Measurements from ENCODE around the gene KDM4B. TPM values are rescaled to one million over a fixed set of nuclear protein-coding genes. Genes with fewer than 3 reads are reported as not detected.

The KDM4B gene
- total RNA-seq, 1 experiment from 2014 or later: 43.7 TPM

GRCh38 chr19:5141129-5141849 is 172.4 kb downstream of the KDM4B start:
- DNase-seq: no peak
- H3K9me3 Mint-ChIP-seq: no peaks in the 10 kb centered on the region
- H2AFZ ChIP-seq (ENCODE audit: low read length): no peak overlapping the region
- H3K79me2 ChIP-seq (ENCODE audit: insufficient read depth, low read length): no peaks in the 10 kb centered on the region
- H3K14ac ChIP-seq (ENCODE audit: insufficient read depth, low read length): no peak overlapping the region
- H3K23me2 ChIP-seq (ENCODE audit: insufficient read length, low read depth, low read length, poor library complexity, severe bottlenecking): peaks cover 5% of the 10 kb centered on the region
- H3K23ac ChIP-seq (ENCODE audit: insufficient read length, low read depth, low read length): no peak overlapping the region
- no peak overlapping the region for H3K4me2 ChIP-seq (ENCODE audit: insufficient read depth, insufficient read length, low read length)
- no peak overlapping the region for H3T11ph ChIP-seq (ENCODE audit: low read length)
- no peak overlapping the region for H2BK15ac ChIP-seq (ENCODE audit: low read depth, low read length)
- no CpG with 5 or more reads among the region's 37 CpGs for WGBS (ENCODE audit: extremely low coverage, insufficient read length, low lambda C conversion rate)
- H3K27ac Mint-ChIP-seq: no peak overlapping the region
- H2BK20ac ChIP-seq (ENCODE audit: low read depth, low read length, poor library complexity, severe bottlenecking): no peak overlapping the region
- H3K9me3 ChIP-seq (ENCODE audit: control insufficient read depth, low read depth, low read length): no peaks in the 10 kb centered on the region
- no peak overlapping the region for H2BK12ac ChIP-seq (ENCODE audit: insufficient read length, low read depth, low read length)
- no peak overlapping the region for H2BK5ac ChIP-seq (ENCODE audit: insufficient read length, low read length)
- H4K20me1 ChIP-seq (ENCODE audit: control insufficient read depth, insufficient read depth, insufficient read length): no peaks in the 10 kb centered on the region
- H3K4ac ChIP-seq (ENCODE audit: low read depth, low read length): no peak overlapping the region
- no peak overlapping the region for H4K5ac ChIP-seq (ENCODE audit: insufficient read length, low read depth, low read length)
- TF ChIP-seq CTCF (conservative IDR thresholded peaks at IDR 0.05): no peak
- H4K91ac ChIP-seq (ENCODE audit: insufficient read length, low read depth, low read length): no peak overlapping the region
- H2AK5ac ChIP-seq (ENCODE audit: insufficient read length, low read length): no peak overlapping the region
- H3K18ac ChIP-seq (ENCODE audit: insufficient read length, low read depth, low read length): no peak overlapping the region
- no peak overlapping the region for H3K56ac ChIP-seq (ENCODE audit: insufficient read length, low read depth, low read length)
- H3K4me3 Mint-ChIP-seq: no peak overlapping the region
- no peak overlapping the region for H3K27ac ChIP-seq (ENCODE audit: insufficient read length, low read depth, low read length)
- no peaks in the 10 kb centered on the region for H3K27me3 ChIP-seq (ENCODE audit: insufficient read depth, low read length)
- H3K4me1 Mint-ChIP-seq: peaks cover 0 to 7% of the 10 kb centered on the region in 2 experiments; a peak in 1 of 4 replicates
- H3K36me3 Mint-ChIP-seq (ENCODE audit: insufficient read depth in 1 of 3, low read depth in 3 of 3): peaks cover 12 to 50% (median 42%) of the 10 kb centered on the region in 3 experiments; a peak in 6 of 7 replicates
- H3K4me1 ChIP-seq (ENCODE audit: insufficient read depth, low read length): no peaks in the 10 kb centered on the region
- no peaks in the 10 kb centered on the region; the same call in 1 of the 2 replicates for H3K27me3 Mint-ChIP-seq (ENCODE audit: low read depth)
- H4K8ac ChIP-seq (replicated peaks; ENCODE audit: insufficient read length, low read depth, low read length): no peak overlapping the region
- H2BK120ac ChIP-seq (ENCODE audit: low read depth, low read length, poor library complexity, severe bottlenecking): no peak overlapping the region
- no peaks in the 10 kb centered on the region for H3K79me1 ChIP-seq (ENCODE audit: insufficient read depth, low read depth, low read length, poor library complexity, severe bottlenecking)
- H3K9ac ChIP-seq (ENCODE audit: extremely low read depth, insufficient read length, low read length): no peak overlapping the region
